Measurements from ENCODE around the gene IKZF3. TPM values are rescaled to one million over a fixed set of nuclear protein-coding genes. Genes with fewer than 3 reads are reported as not detected.
"Not testable (repeated sequence)": the region's sequence is repeated elsewhere in the genome, so short reads cannot be mapped to it uniquely, and the experiment has no call there.

IKZF3 gene
- polyA plus RNA-seq, 1 donor (not counting 4 experiments of a cell fraction or from before 2014, with no cell fraction given) = not detected

DNA sequence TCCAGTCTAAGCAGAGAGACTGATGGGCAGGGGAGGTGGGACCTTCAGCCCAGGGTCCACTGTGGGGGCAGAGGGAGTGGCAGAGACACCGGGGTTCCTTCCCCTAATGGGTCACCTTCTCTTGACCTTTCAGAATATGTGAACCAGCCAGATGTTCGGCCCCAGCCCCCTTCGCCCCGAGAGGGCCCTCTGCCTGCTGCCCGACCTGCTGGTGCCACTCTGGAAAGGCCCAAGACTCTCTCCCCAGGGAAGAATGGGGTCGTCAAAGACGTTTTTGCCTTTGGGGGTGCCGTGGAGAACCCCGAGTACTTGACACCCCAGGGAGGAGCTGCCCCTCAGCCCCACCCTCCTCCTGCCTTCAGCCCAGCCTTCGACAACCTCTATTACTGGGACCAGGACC, 136.6 kb downstream of the IKZF3 start:
- no peak for DNase-seq (ENCODE audit: low read depth, low spot score)
- Histone ChIP-seq H3K79me2 (ENCODE audit: control insufficient read depth, insufficient read depth, low read length) (peaks cover 4% of the 10 kb centered on the region), H3K4me3 (ENCODE audit: control insufficient read depth in 2 of 3, extremely low read depth in 1 of 3, insufficient read depth in 2 of 3, low read depth in 1 of 3, low read length in 3 of 3) (no peak overlapping the region), H3K27me3 (ENCODE audit: control insufficient read depth, extremely low read depth, insufficient read depth, low read length) (no peaks in the 10 kb centered on the region), H3K4me2 (ENCODE audit: control insufficient read depth, extremely low read depth, insufficient read depth, low read depth, low read length) (no peak overlapping the region), H3K4me1 (ENCODE audit: control insufficient read depth, extremely low read depth, insufficient read depth, low read length) (peaks cover 12% of the 10 kb centered on the region), H3K36me3 (ENCODE audit: control insufficient read depth in 2 of 2, extremely low read depth in 1 of 2, insufficient read depth in 2 of 2, low read length in 2 of 2) (peaks cover 19 to 25% of the 10 kb centered on the region in 2 experiments), H3K9me1 (ENCODE audit: control insufficient read depth, extremely low read depth, insufficient read depth, low read length) (peaks cover 2% of the 10 kb centered on the region), H4K20me1 (ENCODE audit: control insufficient read depth, extremely low read depth, insufficient read depth, low read length) (no peaks in the 10 kb centered on the region), H3K9me3 (ENCODE audit: control insufficient read depth, low read depth, low read length) (no peaks in the 10 kb centered on the region), H3K27ac (ENCODE audit: control insufficient read depth, insufficient read depth, low read length) (no peak overlapping the region), H2AFZ (ENCODE audit: control insufficient read depth, low read length) (no peak overlapping the region), H3K9ac (ENCODE audit: control insufficient read depth, extremely low read depth, insufficient read depth, low read length) (no peak overlapping the region)
- no peak for TF ChIP-seq EZH2 (IDR thresholded peaks at IDR 0.05; ENCODE audit: low read length)
- TF ChIP-seq, protein P1, sequence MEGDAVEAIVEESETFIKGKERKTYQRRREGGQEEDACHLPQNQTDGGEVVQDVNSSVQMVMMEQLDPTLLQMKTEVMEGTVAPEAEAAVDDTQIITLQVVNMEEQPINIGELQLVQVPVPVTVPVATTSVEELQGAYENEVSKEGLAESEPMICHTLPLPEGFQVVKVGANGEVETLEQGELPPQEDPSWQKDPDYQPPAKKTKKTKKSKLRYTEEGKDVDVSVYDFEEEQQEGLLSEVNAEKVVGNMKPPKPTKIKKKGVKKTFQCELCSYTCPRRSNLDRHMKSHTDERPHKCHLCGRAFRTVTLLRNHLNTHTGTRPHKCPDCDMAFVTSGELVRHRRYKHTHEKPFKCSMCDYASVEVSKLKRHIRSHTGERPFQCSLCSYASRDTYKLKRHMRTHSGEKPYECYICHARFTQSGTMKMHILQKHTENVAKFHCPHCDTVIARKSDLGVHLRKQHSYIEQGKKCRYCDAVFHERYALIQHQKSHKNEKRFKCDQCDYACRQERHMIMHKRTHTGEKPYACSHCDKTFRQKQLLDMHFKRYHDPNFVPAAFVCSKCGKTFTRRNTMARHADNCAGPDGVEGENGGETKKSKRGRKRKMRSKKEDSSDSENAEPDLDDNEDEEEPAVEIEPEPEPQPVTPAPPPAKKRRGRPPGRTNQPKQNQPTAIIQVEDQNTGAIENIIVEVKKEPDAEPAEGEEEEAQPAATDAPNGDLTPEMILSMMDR (optimal IDR thresholded peaks at IDR 0.05 in 1 of 3, IDR thresholded peaks at IDR 0.05 in 1 of 3, conservative IDR thresholded peaks at IDR 0.05 in 1 of 3; ENCODE audit: extremely low read depth in 1 of 3, insufficient read depth in 2 of 3, low read length in 3 of 3) = no peak
- dilution Hi-C loops (cut with MboI; ENCODE audit: extremely low pct_ligation_motif_present, low sequenced_read_pairs) = no loop called here
- FAIRE-seq = no peak

DNA sequence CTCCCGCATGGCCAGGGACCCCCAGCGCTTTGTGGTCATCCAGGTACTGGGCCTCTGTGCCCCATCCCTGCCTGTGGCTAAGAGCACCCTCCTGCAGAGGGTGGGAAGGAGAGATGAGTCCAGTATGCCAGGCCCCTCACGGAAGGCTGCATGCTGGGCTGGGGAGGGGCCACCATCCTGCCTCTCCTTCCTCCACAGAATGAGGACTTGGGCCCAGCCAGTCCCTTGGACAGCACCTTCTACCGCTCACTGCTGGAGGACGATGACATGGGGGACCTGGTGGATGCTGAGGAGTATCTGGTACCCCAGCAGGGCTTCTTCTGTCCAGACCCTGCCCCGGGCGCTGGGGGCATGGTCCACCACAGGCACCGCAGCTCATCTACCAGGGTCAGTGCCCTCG, 137.5 kb downstream of the IKZF3 start:
- H4K20me1 ChIP-seq (ENCODE audit: control insufficient read depth, extremely low read depth, insufficient read depth, low read length) = no peaks in the 10 kb centered on the region
- TF ChIP-seq, protein P1 (optimal IDR thresholded peaks at IDR 0.05 in 1 of 3, IDR thresholded peaks at IDR 0.05 in 1 of 3, conservative IDR thresholded peaks at IDR 0.05 in 1 of 3; ENCODE audit: extremely low read depth in 1 of 3, insufficient read depth in 2 of 3, low read length in 3 of 3) = no peak
- no peak for TF ChIP-seq EZH2 (IDR thresholded peaks at IDR 0.05; ENCODE audit: low read length)
- peaks cover 12% of the 10 kb centered on the region for H3K4me1 ChIP-seq (ENCODE audit: control insufficient read depth, extremely low read depth, insufficient read depth, low read length)
- H3K79me2 ChIP-seq (ENCODE audit: control insufficient read depth, insufficient read depth, low read length) = peaks cover 4% of the 10 kb centered on the region
- peaks cover 19 to 25% of the 10 kb centered on the region in 2 experiments for H3K36me3 ChIP-seq (ENCODE audit: control insufficient read depth in 2 of 2, extremely low read depth in 1 of 2, insufficient read depth in 2 of 2, low read length in 2 of 2)
- H3K9ac ChIP-seq (ENCODE audit: control insufficient read depth, extremely low read depth, insufficient read depth, low read length) = no peak overlapping the region
- DNase-seq (ENCODE audit: low read depth, low spot score) (no peak), FAIRE-seq (no peak)
- no peak overlapping the region for H3K4me2 ChIP-seq (ENCODE audit: control insufficient read depth, extremely low read depth, insufficient read depth, low read depth, low read length)
- H2AFZ ChIP-seq (ENCODE audit: control insufficient read depth, low read length) = no peak overlapping the region
- dilution Hi-C loops (cut with MboI; ENCODE audit: extremely low pct_ligation_motif_present, low sequenced_read_pairs) = no loop called here
- H3K9me3 ChIP-seq (ENCODE audit: control insufficient read depth, low read depth, low read length) = no peaks in the 10 kb centered on the region
- H3K9me1 ChIP-seq (ENCODE audit: control insufficient read depth, extremely low read depth, insufficient read depth, low read length) = peaks cover 2% of the 10 kb centered on the region
- no peak overlapping the region for H3K27ac ChIP-seq (ENCODE audit: control insufficient read depth, insufficient read depth, low read length)
- H3K4me3 ChIP-seq (ENCODE audit: control insufficient read depth in 2 of 3, extremely low read depth in 1 of 3, insufficient read depth in 2 of 3, low read depth in 1 of 3, low read length in 3 of 3) = no peak overlapping the region
- no peaks in the 10 kb centered on the region for H3K27me3 ChIP-seq (ENCODE audit: control insufficient read depth, extremely low read depth, insufficient read depth, low read length)

DNA sequence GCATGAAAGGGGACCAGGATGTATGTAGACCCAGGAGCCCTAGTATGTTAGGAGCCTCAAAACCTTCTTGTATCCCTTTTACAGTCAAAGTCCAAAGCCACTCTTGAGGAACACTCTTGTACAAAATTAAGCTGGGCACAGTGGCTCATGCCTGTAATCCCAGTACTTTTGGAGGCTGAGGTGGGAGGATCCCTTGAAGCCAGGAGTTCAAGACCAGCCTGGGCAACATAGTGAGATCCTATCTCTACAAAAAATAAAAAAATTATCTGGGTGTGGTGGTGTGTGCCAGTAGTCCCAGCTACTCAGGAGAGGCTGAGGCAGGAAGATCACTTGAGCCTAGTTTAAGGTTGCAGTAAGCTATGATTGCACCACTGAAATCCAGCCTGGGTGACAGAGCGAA, 138.2 kb downstream of the IKZF3 start:
- dilution Hi-C loops (cut with MboI; ENCODE audit: extremely low pct_ligation_motif_present, low sequenced_read_pairs); FAIRE-seq: not testable (repeated sequence)

More for the DNA sequence above, 138.2 kb downstream of the IKZF3 start:
- H3K9ac ChIP-seq (ENCODE audit: control insufficient read depth, extremely low read depth, insufficient read depth, low read length); H3K27ac ChIP-seq (ENCODE audit: control insufficient read depth, insufficient read depth, low read length); H3K9me3 ChIP-seq (ENCODE audit: control insufficient read depth, low read depth, low read length); H3K9me1 ChIP-seq (ENCODE audit: control insufficient read depth, extremely low read depth, insufficient read depth, low read length); H3K4me2 ChIP-seq (ENCODE audit: control insufficient read depth, extremely low read depth, insufficient read depth, low read depth, low read length); H2AFZ ChIP-seq (ENCODE audit: control insufficient read depth, low read length); H3K27me3 ChIP-seq (ENCODE audit: control insufficient read depth, extremely low read depth, insufficient read depth, low read length); H3K79me2 ChIP-seq (ENCODE audit: control insufficient read depth, insufficient read depth, low read length); H4K20me1 ChIP-seq (ENCODE audit: control insufficient read depth, extremely low read depth, insufficient read depth, low read length); H3K4me3 ChIP-seq (ENCODE audit: control insufficient read depth in 2 of 3, extremely low read depth in 1 of 3, insufficient read depth in 2 of 3, low read depth in 1 of 3, low read length in 3 of 3); DNase-seq (ENCODE audit: low read depth, low spot score): not testable (repeated sequence)
- Histone ChIP-seq H3K4me1 (ENCODE audit: control insufficient read depth, extremely low read depth, insufficient read depth, low read length) (peaks cover 12% of the 10 kb centered on the region), H3K36me3 (ENCODE audit: control insufficient read depth in 2 of 2, extremely low read depth in 1 of 2, insufficient read depth in 2 of 2, low read length in 2 of 2) (peaks cover 19 to 25% of the 10 kb centered on the region in 2 experiments)

Measured in keratinocyte (primary cell).